Measurements from ENCODE around the gene PTPRJ.

GRCh38 chr11:48163360-48164100 is 183.2 kb downstream of the PTPRJ start:
- TF ChIP-seq CTCF (conservative IDR thresholded peaks at IDR 0.05; ENCODE audit: low read depth, low read length): no peak
- TF ChIP-seq FOS (IDR thresholded peaks at IDR 0.05; ENCODE audit: low read depth, low read length): no peak
- TF ChIP-seq RCOR1 (IDR thresholded peaks at IDR 0.05; ENCODE audit: insufficient replicate concordance, low read length): no peak
- TF ChIP-seq MXI1 (IDR thresholded peaks at IDR 0.05; ENCODE audit: borderline replicate concordance, low read depth, low read length): no peak
- TF ChIP-seq POLR2A (IDR thresholded peaks at IDR 0.05; ENCODE audit: low read depth, low read length): no peak
- TF ChIP-seq RFX5 (IDR thresholded peaks at IDR 0.05; ENCODE audit: low read depth, low read length): no peak
- TF ChIP-seq, protein P1, sequence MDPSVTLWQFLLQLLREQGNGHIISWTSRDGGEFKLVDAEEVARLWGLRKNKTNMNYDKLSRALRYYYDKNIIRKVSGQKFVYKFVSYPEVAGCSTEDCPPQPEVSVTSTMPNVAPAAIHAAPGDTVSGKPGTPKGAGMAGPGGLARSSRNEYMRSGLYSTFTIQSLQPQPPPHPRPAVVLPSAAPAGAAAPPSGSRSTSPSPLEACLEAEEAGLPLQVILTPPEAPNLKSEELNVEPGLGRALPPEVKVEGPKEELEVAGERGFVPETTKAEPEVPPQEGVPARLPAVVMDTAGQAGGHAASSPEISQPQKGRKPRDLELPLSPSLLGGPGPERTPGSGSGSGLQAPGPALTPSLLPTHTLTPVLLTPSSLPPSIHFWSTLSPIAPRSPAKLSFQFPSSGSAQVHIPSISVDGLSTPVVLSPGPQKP (IDR thresholded peaks at IDR 0.05; ENCODE audit: borderline replicate concordance, low read depth, low read length): no peak
- no peak for TF ChIP-seq RAD21 (IDR thresholded peaks at IDR 0.05; ENCODE audit: low read length)
- no peak for TF ChIP-seq SMC3 (IDR thresholded peaks at IDR 0.05; ENCODE audit: low read depth, low read length)
- TF ChIP-seq MAFK (IDR thresholded peaks at IDR 0.05; ENCODE audit: low read depth, low read length): no peak
- no peak for TF ChIP-seq CHD1 (IDR thresholded peaks at IDR 0.05; ENCODE audit: low read depth, low read length)
- no peak for TF ChIP-seq USF2 (IDR thresholded peaks at IDR 0.05; ENCODE audit: low read depth, low read length)
- TF ChIP-seq MAZ (IDR thresholded peaks at IDR 0.05; ENCODE audit: borderline replicate concordance, low read depth, low read length): no peak
